Measurements from ENCODE around the gene DCP1B.

The DCP1B gene

GRCh38 chr12:1918884-1919236, 85.4 kb downstream of the DCP1B start:
- no peak for TF ChIP-seq EZH2phosphoT487 (IDR thresholded peaks at IDR 0.05; ENCODE audit: low read depth)
- TF ChIP-seq, protein P1, sequence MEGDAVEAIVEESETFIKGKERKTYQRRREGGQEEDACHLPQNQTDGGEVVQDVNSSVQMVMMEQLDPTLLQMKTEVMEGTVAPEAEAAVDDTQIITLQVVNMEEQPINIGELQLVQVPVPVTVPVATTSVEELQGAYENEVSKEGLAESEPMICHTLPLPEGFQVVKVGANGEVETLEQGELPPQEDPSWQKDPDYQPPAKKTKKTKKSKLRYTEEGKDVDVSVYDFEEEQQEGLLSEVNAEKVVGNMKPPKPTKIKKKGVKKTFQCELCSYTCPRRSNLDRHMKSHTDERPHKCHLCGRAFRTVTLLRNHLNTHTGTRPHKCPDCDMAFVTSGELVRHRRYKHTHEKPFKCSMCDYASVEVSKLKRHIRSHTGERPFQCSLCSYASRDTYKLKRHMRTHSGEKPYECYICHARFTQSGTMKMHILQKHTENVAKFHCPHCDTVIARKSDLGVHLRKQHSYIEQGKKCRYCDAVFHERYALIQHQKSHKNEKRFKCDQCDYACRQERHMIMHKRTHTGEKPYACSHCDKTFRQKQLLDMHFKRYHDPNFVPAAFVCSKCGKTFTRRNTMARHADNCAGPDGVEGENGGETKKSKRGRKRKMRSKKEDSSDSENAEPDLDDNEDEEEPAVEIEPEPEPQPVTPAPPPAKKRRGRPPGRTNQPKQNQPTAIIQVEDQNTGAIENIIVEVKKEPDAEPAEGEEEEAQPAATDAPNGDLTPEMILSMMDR (IDR thresholded peaks at IDR 0.05; ENCODE audit: low read depth, low read length) = no peak
- Histone ChIP-seq H3K36me3 (replicated peaks; ENCODE audit: low read depth, low read length) (no peaks in the 10 kb centered on the region), H3K4me3 (ENCODE audit: low read length) (no peak overlapping the region), H3K9me3 (ENCODE audit: insufficient read depth, low read length) (0 out of 2 replicates have a peak, but pooled peaks cover 7% of the 10 kb centered on the region), H3K4me2 (ENCODE audit: low read length) (no peak overlapping the region), H3K4me1 (ENCODE audit: low read length) (peaks cover 14% of the 10 kb centered on the region), H4K20me1 (ENCODE audit: insufficient read depth, low read length) (no peaks in the 10 kb centered on the region), H3K9ac (ENCODE audit: low read length) (no peak overlapping the region), H3K79me2 (ENCODE audit: low read length) (no peaks in the 10 kb centered on the region), H2AFZ (ENCODE audit: low read depth, low read length) (no peak overlapping the region), H3K27me3 (ENCODE audit: low read depth, low read length) (0 out of 2 replicates have a peak, but pooled peaks cover 8% of the 10 kb centered on the region), H3K27ac (ENCODE audit: low read length) (no peak overlapping the region)

DNA sequence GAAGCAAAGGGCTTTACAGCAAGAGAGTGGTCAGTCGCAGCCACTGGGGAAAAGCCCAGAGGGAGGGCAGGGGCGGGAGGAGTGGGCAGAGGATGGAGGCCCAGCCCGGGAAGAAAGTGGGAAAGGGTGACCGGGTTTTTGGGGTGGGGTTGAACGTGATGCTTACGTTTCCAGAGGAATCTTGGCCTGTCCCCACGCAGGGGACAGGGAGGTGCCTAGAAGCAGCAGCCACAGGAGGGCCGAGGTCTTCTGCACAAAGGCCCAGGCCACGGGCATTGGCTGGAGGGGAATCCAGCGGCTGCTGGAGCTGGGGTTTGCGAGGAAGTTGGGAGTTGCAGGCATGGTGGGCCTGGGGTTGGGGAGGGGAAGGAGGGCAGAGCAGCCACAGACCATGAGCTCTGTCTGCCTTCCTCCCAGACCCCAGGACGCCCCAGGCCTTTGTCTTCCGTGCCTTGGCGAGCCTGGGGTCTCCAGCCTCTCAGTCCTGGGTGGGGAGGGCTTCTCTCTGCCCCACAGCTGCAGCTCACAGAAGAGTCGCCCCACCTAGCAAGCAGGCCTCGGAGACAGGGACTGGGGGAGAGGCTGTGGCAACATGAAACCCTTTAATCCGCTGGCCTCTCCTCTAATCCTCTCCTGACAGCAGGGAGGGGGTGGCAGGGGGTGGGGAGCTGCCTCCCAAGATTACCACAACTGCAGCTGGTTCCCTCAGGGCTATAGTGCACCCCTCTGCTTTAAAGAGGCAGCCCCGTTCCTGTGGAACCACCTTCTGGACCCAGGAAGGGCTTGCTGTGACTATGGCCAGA, 86.0 kb downstream of the DCP1B start, which contains the start of gene CACNA2D4:
TSS of gene CACNA2D4 (minus strand) at position 572 of the 803 bp plus-strand sequence. CDS start at position 393, 179 bp downstream.
- 0 out of 2 replicates have a peak, but pooled peaks cover 2% of the 10 kb centered on the region for H3K9me3 ChIP-seq (ENCODE audit: insufficient read depth, low read length)
- peak within 1 kb of the TSS; percentile 46 for H3K4me2 ChIP-seq (ENCODE audit: low read length)
- no peak within 1 kb of the TSS for H3K27ac ChIP-seq (ENCODE audit: low read length)
- H3K36me3 ChIP-seq (replicated peaks; ENCODE audit: low read depth, low read length) = no peaks in the 10 kb centered on the region
- H3K4me1 ChIP-seq (ENCODE audit: low read length) = peaks cover 12% of the 10 kb centered on the region
- 0 out of 2 replicates have a peak, but pooled peaks cover 8% of the 10 kb centered on the region for H3K27me3 ChIP-seq (ENCODE audit: low read depth, low read length)
- peak within 1 kb of the TSS; percentile 64; the same call in 1 of the 2 replicates for H2AFZ ChIP-seq (ENCODE audit: low read depth, low read length)
- peak within 1 kb of the TSS; percentile 41 for H3K4me3 ChIP-seq (ENCODE audit: low read length)
- TF ChIP-seq, protein P1 (IDR thresholded peaks at IDR 0.05; ENCODE audit: low read depth, low read length) = no peak
- no peak for TF ChIP-seq EZH2phosphoT487 (IDR thresholded peaks at IDR 0.05; ENCODE audit: low read depth)
- no peak within 1 kb of the TSS; the same call in 1 of the 2 replicates for H3K9ac ChIP-seq (ENCODE audit: low read length)
- no peaks in the 10 kb centered on the region for H4K20me1 ChIP-seq (ENCODE audit: insufficient read depth, low read length)
- no peaks in the 10 kb centered on the region for H3K79me2 ChIP-seq (ENCODE audit: low read length)

DNA sequence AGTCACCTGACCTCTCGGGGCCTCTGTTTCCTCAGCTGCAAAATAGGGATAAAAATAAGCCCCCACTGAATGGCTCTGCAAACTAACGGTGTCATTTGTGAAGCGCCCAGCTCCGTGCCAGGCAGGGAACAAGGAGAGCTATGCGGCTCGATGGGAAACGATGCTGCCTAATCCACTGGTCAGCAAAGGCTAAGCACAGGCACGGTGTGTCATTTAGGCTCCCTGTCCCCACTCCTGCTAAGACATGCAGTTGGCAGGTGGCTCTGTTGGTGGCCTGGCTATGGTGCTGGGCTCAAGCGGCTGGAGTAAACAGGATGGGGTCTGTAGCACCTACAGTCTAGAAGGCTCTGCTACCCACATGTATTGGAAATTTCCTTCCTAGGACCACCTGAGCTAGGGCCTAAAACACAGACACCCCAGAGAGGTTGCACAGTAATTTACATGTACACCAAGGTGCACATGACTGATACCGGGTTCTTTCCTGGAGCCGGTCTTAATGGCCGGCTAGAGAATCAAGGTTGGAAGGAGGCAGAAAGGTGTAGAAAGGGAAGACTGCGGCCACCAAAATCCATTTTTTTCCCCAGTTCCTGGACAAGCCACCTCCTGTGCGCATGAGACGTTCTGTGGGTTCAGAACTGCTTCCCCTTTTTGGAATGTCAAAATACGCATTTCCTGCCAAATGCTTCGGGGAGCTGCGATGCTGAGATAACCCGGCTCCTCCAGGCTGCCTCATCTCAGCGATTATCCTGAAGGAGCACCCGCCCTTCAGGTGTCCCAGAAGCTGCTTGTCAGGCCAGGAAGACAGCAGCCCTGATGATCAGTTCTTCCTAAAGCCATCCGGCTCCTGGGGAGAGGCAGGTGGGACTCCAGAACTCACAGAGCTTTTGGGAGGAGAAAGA, 86.8 kb downstream of the DCP1B start:
- Histone ChIP-seq H2AFZ (ENCODE audit: low read depth, low read length) (peak overlapping the region; percentile 64; the same call in 1 of the 2 replicates), H3K27me3 (ENCODE audit: low read depth, low read length) (0 out of 2 replicates have a peak, but pooled peaks cover 8% of the 10 kb centered on the region), H3K9ac (ENCODE audit: low read length) (no peak overlapping the region; the same call in 1 of the 2 replicates), H3K4me2 (ENCODE audit: low read length) (peak overlapping the region; percentile 46), H3K27ac (ENCODE audit: low read length) (no peak overlapping the region), H3K36me3 (replicated peaks; ENCODE audit: low read depth, low read length) (no peaks in the 10 kb centered on the region), H3K4me3 (ENCODE audit: low read length) (peak overlapping the region; percentile 41), H3K4me1 (ENCODE audit: low read length) (peaks cover 12% of the 10 kb centered on the region), H3K9me3 (ENCODE audit: insufficient read depth, low read length) (no peaks in the 10 kb centered on the region), H4K20me1 (ENCODE audit: insufficient read depth, low read length) (no peaks in the 10 kb centered on the region), H3K79me2 (ENCODE audit: low read length) (no peaks in the 10 kb centered on the region)
- TF ChIP-seq EZH2phosphoT487 (IDR thresholded peaks at IDR 0.05; ENCODE audit: low read depth) = no peak
- TF ChIP-seq, protein P1 (IDR thresholded peaks at IDR 0.05; ENCODE audit: low read depth, low read length) = no peak
